ENCODE measurements around the gene ERBB4.
A peak's percentile ranks its signal among the peaks of the same experiment; 100 is the strongest.

- no peak for TF ChIP-seq CHD7 (IDR thresholded peaks at IDR 0.05; ENCODE audit: insufficient replicate concordance, low read length)
- no peak for TF ChIP-seq ATF3 (IDR thresholded peaks at IDR 0.05; ENCODE audit: insufficient read depth, low read depth, low read length)
- TF ChIP-seq CTCF (IDR thresholded peaks at IDR 0.05; ENCODE audit: control extremely low read depth in 1 of 3, insufficient read depth in 1 of 3, low read depth in 1 of 3, low read length in 3 of 3) = peak in 2 of 3 experiments; percentile 24 to 27; a peak in 2 of 4 replicates
- no peak for TF ChIP-seq RNF2 (IDR thresholded peaks at IDR 0.05; ENCODE audit: borderline replicate concordance, low read depth, low read length, missing control alignments, poor library complexity, severe bottlenecking)
- TF ChIP-seq SUZ12 (IDR thresholded peaks at IDR 0.05; ENCODE audit: low read length) = no peak
- no peak for TF ChIP-seq SIN3A (conservative IDR thresholded peaks at IDR 0.05 in 1 of 2, IDR thresholded peaks at IDR 0.05 in 1 of 2; ENCODE audit: low read depth in 1 of 2, low read length in 2 of 2)
- TF ChIP-seq POLR2A (IDR thresholded peaks at IDR 0.05; ENCODE audit: control extremely low read depth in 1 of 2, low read depth in 2 of 2, low read length in 2 of 2) = no peak
Observed at GRCh38 chr2:211879323-211879722, 659.3 kb downstream of the ERBB4 start.
